ENCODE measurements around the gene PRPF8. TPM values are rescaled to one million over a fixed set of nuclear protein-coding genes. Genes with fewer than 3 reads are reported as not detected.

The PRPF8 gene
- total RNA-seq, 1 experiment from 2014 or later: 398 TPM

GRCh38 chr17:1638624-1639300 is 45.9 kb downstream of the PRPF8 start:
- ChIA-PET CTCF (interaction anchor here (1.0 to 2.0 kb wide), 2 partner anchors 9 to 64 kb away, joined by 3 to 12 read pairs; no protein-coding TSS in a partner anchor), POLR2A (interaction anchor here (0.5 kb wide), 1 partner anchor 225 kb away, joined by 3 read pairs; no protein-coding TSS in a partner anchor)
- H3K4me1 Mint-ChIP-seq (ENCODE audit: low read depth, unreplicated experiment): no peaks in the 10 kb centered on the region
- peaks cover under 1% of the 10 kb centered on the region for H3K36me3 Mint-ChIP-seq (ENCODE audit: insufficient read depth, unreplicated experiment)
- intact Hi-C loops (cut with micrococcal nuclease; ENCODE audit: unreplicated experiment): no loop called here
- no TSS peak for BruUV-seq (replicated peaks)
- Histone ChIP-seq H3K4me1 (peaks cover 4% of the 10 kb centered on the region; the same call in 1 of the 2 replicates), H3K9me3 (no peaks in the 10 kb centered on the region), H3K27me3 (replicated peaks; ENCODE audit: control insufficient read depth, insufficient read depth, low read length) (no peaks in the 10 kb centered on the region), H3K4me3 (ENCODE audit: low read depth, low read length) (no peak overlapping the region), H3K36me3 (ENCODE audit: control insufficient read depth, insufficient read depth, low read length) (no peaks in the 10 kb centered on the region)
- no peaks in the 10 kb centered on the region for H3K27me3 Mint-ChIP-seq (ENCODE audit: insufficient read depth, unreplicated experiment)
- DNase-seq: no peak
- no peak overlapping the region for H3K4me3 Mint-ChIP-seq (ENCODE audit: unreplicated experiment)
- no peak for TF ChIP-seq CTCF (IDR thresholded peaks at IDR 0.05; ENCODE audit: insufficient read depth in 1 of 2, low read depth in 1 of 2, low read length in 1 of 2, severe bottlenecking in 1 of 2, unreplicated experiment in 1 of 2)
- H3K9me3 Mint-ChIP-seq (ENCODE audit: unreplicated experiment): no peaks in the 10 kb centered on the region
- H3K27ac Mint-ChIP-seq (ENCODE audit: unreplicated experiment): peak overlapping the region; percentile 45

- no peaks in the 10 kb centered on the region for H3K36me3 Mint-ChIP-seq (ENCODE audit: insufficient read depth, unreplicated experiment)
These were observed 46.5 kb downstream of the PRPF8 start for GRCh38 chr17:1638171-1638590.

GRCh38 chr17:1636732-1637285 is 47.9 kb downstream of the PRPF8 start:
- Mint-ChIP-seq H3K27me3 (ENCODE audit: insufficient read depth, unreplicated experiment) (no peaks in the 10 kb centered on the region), H3K9me3 (ENCODE audit: unreplicated experiment) (no peaks in the 10 kb centered on the region), H3K4me1 (ENCODE audit: low read depth, unreplicated experiment) (no peaks in the 10 kb centered on the region), H3K4me3 (ENCODE audit: unreplicated experiment) (no peak overlapping the region), H3K36me3 (ENCODE audit: insufficient read depth, unreplicated experiment) (no peaks in the 10 kb centered on the region), H3K27ac (ENCODE audit: unreplicated experiment) (no peak overlapping the region)
- BruUV-seq (replicated peaks): no TSS peak
- Histone ChIP-seq H3K4me3 (ENCODE audit: low read depth, low read length) (no peak overlapping the region), H3K27me3 (replicated peaks; ENCODE audit: control insufficient read depth, insufficient read depth, low read length) (no peaks in the 10 kb centered on the region), H3K9me3 (no peaks in the 10 kb centered on the region), H3K36me3 (ENCODE audit: control insufficient read depth, insufficient read depth, low read length) (no peaks in the 10 kb centered on the region), H3K4me1 (no peaks in the 10 kb centered on the region)
- ChIA-PET CTCF (interaction anchor here (0.7 kb wide), 1 partner anchor 63 kb away, joined by 6 read pairs; no protein-coding TSS in a partner anchor), POLR2A (no interaction called here)
- DNase-seq: no peak
- TF ChIP-seq CTCF (IDR thresholded peaks at IDR 0.05; ENCODE audit: insufficient read depth in 1 of 2, low read depth in 1 of 2, low read length in 1 of 2, severe bottlenecking in 1 of 2, unreplicated experiment in 1 of 2): no peak
- intact Hi-C loops (cut with micrococcal nuclease; ENCODE audit: unreplicated experiment): no loop called here

More at GRCh38 chr17:1638171-1638590, 46.5 kb downstream of the PRPF8 start:
- Mint-ChIP-seq H3K4me3 (ENCODE audit: unreplicated experiment) (no peak overlapping the region), H3K4me1 (ENCODE audit: low read depth, unreplicated experiment) (no peaks in the 10 kb centered on the region), H3K27ac (ENCODE audit: unreplicated experiment) (no peak overlapping the region), H3K9me3 (ENCODE audit: unreplicated experiment) (no peaks in the 10 kb centered on the region), H3K27me3 (ENCODE audit: insufficient read depth, unreplicated experiment) (no peaks in the 10 kb centered on the region)
- Histone ChIP-seq H3K4me1 (no peaks in the 10 kb centered on the region), H3K36me3 (ENCODE audit: control insufficient read depth, insufficient read depth, low read length) (no peaks in the 10 kb centered on the region), H3K27me3 (replicated peaks; ENCODE audit: control insufficient read depth, insufficient read depth, low read length) (no peaks in the 10 kb centered on the region), H3K9me3 (no peaks in the 10 kb centered on the region), H3K4me3 (ENCODE audit: low read depth, low read length) (no peak overlapping the region)
- ChIA-PET CTCF (interaction anchor here (2.0 kb wide), 1 partner anchor 8 kb away, joined by 12 read pairs; no protein-coding TSS in a partner anchor), POLR2A (no interaction called here)
- intact Hi-C loops (cut with micrococcal nuclease; ENCODE audit: unreplicated experiment): no loop called here
- TF ChIP-seq CTCF (IDR thresholded peaks at IDR 0.05; ENCODE audit: insufficient read depth in 1 of 2, low read depth in 1 of 2, low read length in 1 of 2, severe bottlenecking in 1 of 2, unreplicated experiment in 1 of 2): no peak
- BruUV-seq (replicated peaks): no TSS peak
- DNase-seq: no peak
